NCI-H2196 (cell line): ENCODE results near the gene CKM.
"Not testable (repeated sequence)": the region's sequence is repeated elsewhere in the genome, so short reads cannot be mapped to it uniquely, and the experiment has no call there.

Experiments
- DNase-seq: peaks from one replicate; lab custom pipeline; 2025; ENCODE audit not compliant: unreplicated experiment; lab: John Stamatoyannopoulos, UW

Gene CKM

DNA sequence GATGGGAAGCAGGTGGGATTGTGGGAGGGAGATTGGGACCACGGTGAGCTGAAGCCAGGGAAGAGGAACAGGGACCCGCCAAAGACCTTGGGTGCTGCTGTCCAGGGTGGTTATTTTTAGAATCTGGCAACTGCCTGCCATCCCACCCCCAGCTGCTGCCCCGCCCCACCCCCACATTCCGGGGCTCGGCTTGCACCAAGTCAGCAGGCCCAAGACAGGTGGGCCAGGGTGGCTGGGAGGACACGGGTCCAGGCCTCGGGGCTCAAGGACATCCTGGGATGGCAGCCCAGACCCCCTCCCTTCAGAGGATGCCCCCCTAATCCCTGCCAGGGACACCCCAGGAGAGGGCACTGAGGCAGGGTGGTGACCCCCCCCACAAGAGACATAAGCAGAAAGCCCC is 827 bp downstream of the CKM start:
- no peak for DNase-seq

DNA sequence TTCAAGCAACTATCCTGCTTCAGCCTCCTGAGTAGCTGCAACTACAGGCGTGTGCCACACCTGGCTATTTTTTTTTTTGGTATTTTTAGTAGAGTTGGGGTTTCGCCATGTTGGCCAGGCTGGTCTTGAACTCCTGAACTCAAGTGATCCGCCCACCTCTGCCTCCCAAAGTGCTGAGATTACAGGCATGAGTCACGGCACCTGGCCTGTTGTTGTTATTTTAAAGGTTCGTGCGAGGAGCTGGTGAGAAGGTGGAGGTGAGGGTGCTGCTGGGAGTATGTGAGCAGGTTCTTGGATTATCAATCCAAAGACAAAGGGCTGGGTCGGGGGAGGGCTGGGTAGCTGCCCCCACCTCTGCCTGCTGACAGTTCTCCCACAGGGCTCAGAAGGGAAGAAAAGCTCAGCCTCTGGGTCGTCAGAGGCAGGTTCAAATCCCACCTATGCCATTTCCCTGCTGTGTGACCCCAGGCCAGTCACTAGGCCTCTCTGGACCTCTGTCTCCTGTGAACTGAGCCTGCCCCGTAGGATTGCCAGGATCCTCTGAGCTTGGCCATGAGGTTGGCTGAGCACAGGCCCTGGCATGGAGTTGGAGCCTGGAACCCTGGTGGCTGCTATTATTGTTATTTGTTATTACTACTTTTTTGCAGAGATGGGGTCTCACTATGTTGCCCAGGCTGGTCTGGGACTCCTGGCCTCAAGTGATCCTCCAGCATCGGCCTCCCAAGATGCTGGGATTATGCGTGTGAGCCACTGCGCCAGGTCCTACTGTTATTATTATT is 1.5 kb downstream of the CKM start:
- DNase-seq, result no peak

DNA sequence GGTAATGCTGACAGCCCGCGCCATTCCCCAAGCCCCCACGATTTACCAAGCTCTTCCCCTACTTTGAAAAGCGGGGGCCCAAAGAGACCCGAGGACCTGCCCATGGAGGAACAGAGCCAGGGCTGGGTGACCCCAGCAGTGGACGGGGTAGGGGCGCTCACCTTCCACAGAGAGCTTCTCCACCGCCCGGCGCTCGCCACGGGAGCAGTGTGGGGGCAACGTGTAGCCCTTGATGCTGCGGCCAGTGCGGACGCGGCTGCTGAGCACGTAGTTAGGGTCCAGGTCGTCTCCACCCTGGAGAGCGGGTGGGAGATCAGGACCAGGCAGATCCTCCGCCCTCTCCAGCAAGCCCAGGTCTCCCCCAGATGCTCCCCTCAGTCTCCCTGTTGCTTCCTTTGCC is 7.4 kb downstream of the CKM start:
- no peak for DNase-seq

DNA sequence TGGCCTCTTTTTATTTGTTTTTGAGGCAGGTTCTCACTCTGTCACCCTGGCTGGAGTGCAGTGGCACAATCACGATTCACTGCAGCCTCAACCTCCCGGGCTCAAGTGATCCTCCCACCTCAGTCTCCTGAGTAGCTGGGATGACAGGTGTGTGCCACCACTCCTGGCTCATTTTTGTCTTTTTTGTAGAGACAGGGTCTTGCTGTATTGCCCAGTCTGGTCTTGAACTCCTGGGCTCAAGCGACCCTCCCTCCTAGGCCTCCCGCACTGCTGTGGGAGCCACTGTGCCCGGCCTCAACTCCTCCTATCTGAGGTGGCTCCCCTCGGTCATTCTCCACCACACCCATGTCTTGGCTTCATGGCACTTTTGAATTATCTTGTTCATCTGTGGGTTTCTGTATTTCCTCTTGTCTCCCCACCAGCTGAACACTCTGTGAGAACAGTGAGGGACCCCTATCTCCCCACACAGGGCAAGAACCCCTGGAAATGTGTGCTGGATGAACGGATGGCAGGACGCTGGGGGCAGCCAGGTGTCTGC is 7.9 kb downstream of the CKM start:
- DNase-seq, result no peak

DNA sequence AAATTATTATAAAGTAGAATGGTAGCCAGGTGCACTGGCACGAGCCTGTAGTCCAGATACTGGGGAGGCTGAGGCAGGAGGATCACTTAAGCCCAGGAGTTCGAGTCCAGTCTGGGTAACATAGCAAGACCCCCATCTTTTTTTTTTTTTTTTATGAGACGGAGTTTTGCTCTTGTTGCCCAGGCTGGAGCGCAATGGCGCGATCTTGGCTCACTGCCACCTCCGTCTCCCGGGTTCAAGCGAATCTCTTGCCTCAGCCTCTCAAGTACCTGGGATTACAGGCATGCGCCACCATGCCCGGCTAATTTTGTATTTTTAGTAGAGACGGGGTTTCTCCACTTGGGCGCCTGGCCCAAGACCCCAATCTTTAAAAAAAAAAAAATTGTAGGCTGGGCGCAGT is 10.4 kb downstream of the CKM start:
- not testable (repeated sequence) for DNase-seq

DNA sequence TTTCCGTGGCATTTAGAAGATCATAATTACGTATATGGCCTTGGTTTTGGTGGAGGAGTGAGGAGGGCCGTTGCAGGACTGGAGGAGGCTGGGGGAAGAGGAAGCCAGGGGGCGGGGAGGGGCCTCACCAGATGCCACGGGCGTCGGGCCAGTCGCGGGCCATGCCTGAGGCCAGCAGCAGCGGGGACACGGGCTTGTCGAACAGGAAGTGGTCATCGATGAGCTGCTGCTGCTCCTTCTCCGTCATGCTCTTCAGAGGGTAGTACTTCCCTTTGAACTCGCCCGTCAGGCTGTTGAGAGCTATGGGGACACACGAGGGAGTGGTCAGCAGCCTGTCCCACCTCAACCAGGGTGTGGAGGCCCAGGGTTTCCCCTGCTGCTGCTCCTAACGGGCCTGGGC is 11.1 kb downstream of the CKM start:
- no peak for DNase-seq

DNA sequence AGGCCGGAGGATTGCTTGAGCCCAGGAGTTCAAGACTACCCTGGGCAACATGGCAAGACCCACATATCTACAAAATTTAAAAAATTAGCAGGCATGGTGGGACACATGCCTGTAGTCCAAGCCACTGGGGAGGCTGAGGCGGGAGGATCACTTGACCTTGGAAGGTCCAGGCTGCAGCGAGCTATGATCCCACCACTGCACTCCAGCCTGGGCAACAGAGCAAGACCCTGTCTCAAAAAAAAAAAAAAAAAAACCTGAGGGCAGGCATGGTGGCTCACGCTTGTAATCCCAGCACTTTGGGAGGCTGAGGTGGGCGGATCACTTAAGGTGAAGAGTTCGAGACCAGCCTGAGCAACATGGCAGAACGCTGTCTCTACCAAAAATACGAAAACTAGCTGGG is 13.4 kb downstream of the CKM start:
- not testable (repeated sequence) for DNase-seq

DNA sequence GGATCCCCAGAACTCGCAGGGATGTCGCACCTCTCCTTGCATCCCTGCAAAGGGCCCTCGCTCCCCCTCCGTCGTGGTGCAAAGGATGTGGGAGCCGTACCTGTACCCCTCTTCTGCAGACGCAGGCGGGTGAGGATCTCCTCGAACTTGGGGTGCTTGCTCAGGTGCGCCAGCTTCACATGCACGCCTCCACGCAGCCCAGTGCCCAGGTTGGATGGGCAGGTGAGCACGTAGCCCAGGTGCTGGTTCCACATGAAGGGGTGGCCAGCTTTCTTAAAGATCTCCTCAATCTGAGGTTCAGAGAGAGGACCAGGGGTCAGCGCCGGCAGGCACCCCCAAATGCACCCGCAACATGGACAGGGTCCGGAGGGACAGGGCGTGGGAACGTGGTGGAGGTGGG is 15.3 kb downstream of the CKM start:
- no peak for DNase-seq

DNA sequence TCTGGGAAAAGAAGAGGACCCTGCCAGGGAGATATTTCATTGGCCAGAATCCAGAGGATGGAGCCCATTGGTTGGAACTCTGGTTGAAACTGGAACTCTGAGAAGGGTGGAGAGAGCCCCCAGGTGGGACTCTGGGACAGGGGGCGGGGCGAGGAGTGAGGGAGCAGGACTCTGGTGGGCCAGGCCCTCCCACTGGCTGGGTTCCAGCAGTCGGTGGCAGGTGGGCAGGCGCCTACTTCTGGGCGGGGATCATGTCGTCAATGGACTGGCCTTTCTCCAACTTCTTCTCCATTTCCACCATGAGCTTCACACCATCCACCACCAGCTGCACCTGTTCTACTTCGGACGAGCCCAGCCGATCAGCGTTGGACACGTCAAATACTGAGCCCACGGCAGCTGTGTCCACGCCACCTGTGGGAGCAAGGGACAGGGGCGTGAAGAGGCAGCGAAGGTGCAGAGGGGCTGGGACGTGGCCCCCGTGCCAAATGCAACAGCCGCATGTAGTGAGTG is 16.1 kb downstream of the CKM start:
- DNase-seq, result peak; percentile 75

DNA sequence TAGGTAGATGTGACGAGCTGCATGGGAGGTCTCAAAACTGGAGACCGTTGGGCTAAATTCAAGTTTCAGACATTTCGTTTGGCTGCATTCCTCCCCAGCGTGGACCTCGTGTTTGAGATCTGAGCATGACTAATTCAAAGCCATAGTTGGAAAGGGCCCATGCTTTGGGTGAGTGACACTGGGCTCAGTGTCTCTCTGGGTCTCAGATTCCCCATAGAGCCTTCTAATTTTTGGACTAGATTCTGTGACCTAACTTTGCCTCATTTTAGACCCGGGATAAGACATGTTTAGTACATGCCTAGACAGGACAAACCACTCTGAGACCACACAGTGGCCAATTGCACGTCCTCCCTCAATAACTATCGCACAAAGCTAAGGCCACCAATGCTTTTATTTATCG is 16.6 kb downstream of the CKM start:
- no peak for DNase-seq

DNA sequence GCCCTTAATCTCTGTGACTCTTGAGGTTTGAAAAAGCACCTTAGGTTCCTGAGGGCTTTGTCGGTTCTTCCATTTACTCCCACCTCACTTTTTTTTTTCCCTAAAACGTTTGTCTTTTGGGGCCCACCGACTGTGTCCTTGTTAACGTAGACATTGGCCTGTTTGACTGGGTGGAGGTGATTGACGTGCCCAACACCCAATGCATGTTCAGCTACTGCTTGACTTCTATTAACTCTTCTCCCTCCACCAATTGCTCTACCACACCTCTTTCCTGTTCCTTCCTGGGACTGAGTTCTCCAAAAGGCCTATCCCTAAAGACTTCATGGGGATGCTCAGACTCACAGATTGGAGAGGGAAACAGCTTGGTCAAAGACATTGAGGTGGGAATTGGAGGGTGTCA is 17.3 kb downstream of the CKM start:
- DNase-seq, result no peak

DNA sequence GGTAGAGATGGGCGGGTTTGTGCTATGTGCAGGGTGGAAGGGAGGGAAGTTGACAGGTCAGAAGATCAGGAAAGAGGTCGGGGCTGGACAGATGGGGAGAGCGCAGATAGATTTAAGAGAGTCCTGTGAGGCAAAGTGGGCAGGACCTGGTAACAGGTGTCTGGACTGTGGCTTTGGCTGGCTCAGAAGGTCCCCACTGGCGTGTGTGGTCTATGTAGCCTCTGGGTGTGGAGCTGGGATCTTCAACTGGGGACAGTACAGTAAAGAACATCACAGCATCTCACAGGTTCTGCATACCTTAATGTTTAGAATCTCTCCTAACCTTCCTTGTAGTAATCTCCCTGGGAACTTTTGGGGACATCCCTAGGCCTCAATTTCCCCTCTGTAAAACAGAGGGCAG is 17.7 kb downstream of the CKM start:
- no peak for DNase-seq

DNA sequence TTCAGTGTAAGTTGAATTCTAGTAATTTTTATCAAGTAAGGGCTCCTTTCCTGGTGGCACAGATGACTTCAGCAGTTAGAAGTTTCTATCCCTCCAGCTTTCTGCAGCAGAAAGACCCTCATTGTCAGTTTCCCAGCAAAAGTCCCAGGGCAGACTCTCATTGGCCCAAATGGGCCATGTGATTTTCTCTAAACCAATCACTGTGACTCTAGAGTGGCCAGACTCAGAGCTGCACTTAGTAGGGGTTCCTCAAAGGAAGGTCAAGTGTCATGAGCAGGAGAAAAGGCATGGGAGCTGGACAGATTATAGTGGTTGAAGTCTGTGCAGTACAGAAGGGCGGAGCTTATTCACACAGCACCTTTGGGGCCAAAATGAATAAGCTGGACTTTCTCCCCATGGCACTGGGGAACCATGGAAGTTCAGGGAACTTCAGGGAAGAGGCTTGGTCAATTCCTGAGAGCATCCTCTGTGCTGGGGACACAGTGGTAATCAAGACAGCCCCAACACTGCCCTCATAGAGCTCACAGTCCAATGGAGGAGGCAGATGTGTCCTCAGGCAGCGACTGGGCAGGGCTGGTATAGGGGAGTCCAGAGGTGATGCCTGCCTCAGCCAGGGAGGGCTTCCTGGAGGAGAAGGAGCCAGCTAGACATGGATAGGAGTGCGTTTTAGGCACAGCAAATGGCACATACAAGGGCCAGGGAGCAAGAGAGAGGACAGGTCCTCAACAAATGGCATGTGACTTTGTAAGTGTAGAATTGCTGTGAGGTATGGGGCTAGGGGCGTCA is 18.3 kb downstream of the CKM start:
- DNase-seq, result no peak

DNA sequence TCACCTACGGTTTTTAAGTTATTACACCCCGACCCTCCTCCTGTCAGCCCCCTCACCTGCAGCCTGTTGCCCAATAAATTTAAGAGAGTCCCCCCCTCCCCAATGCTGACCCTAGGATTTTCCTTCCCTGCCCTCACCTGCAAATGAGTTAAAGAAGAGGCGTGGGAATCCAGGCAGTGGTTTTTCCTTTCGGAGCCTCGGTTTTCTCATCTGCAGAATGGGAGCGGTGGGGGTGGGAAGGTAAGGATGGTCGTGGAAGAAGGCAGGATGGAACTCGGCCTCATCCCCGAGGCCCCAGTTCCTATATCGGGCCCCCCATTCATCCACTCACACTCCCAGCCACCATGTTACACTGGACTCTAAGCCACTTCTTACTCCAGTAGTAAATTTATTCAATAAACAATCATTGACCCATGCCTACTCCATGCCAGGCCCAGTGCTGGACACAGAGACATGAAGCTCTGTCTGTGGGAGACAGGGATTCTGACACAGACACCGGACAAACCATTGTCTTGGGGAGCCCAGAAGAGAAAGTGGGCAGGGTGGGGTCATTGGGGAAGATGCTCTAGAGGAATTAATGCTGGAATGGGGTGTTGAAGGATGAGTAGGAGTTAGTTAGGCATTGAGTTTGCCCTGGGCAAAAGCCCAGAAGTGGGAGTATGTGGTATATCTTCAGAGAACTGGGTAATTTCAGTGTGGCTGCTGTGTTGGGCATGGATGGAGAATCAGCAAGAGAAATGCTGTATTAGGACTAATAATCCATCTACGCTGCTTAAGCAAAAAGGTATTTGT is 19.2 kb downstream of the CKM start:
- DNase-seq, result no peak

DNA sequence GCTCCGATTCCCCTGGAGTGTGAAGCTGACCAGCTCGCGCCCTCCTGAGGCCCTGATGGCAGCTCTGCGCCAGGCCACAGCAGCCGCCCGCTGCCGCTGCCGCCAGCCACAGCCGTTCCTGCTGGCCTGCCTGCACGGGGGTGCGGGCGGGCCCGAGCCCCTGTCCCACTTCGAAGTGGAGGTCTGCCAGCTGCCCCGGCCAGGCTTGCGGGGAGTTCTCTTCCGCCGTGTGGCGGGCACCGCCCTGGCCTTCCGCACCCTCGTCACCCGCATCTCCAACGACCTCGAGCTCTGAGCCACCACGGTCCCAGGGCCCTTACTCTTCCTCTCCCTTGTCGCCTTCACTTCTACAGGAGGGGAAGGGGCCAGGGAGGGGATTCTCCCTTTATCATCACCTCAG is 20.3 kb downstream of the CKM start:
- DNase-seq, result no peak

DNA sequence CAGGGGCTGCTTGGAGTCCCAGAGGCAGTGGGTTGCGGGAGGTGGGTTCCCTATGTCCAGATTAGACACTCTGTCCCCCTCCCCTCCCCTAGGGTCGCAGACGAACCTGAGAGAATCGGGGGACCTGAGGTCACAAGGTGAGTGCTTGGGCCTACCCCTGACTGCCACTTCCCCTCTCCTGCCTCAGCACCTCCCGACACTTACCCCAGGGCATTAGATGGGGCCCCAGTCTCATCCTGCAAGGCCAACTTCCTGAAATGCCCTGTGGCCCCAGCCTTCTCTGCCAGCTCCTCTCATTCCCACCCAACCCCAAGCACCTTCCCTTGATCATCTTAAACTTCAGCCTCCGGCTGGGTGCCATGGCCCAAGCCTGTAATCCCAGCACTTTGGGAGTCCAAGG is 23.0 kb downstream of the CKM start:
- no peak for DNase-seq

DNA sequence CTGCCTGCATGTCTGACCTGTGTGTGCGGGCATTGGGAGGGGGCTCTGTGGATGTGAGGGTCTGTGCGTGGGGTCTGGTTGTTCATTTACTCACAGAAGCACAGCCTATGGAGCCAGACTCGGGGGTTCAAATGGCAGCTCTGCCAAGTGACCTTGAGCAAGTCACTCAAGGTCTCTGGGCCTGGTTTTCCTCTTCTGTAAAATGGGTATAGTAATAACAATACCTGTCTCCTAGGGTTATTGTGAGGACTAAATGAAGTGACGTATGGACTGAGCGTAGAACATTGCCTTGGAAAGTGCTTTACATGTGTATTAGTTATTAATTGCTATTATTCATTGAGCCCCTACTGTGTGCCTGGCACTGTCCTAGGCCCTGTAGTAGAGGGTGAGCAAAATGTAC is 24.4 kb downstream of the CKM start:
- no peak for DNase-seq

DNA sequence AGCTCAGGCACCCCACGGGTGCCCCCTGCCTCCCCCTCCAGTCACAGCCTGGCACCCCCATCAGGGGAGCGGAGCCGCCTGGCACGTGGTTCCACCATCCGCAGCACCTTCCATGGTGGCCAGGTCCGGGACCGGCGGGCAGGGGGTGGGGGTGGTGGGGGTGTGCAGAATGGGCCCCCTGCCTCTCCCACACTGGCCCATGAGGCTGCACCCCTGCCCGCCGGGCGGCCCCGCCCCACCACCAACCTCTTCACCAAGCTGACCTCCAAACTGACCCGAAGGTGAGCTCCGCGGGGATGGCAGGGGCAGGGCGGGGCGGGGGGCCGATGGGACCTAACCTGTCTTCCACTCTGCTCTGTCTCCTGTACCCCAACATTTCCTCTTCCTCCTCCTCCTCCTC is 25.0 kb downstream of the CKM start:
- no peak for DNase-seq

DNA sequence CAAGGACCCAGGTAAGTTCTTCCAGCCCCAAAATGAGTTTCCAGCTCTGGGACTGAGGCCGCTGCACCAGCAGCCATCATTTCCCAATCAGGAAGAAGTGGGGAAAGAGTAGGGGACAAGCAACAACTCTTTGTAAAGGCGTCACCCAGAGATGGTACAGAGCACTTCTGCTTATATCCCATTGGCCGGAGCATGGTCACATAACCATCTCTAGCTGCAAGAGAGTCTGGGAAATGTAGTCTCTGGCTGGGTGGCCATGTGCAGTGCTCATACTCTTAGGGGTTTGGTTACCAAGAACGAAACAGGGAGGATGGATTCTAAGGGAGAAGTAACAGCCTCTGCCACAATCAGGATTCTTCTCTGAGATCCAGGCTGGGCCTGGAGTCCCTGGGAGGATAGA is 26.3 kb downstream of the CKM start:
- DNase-seq, result no peak

DNA sequence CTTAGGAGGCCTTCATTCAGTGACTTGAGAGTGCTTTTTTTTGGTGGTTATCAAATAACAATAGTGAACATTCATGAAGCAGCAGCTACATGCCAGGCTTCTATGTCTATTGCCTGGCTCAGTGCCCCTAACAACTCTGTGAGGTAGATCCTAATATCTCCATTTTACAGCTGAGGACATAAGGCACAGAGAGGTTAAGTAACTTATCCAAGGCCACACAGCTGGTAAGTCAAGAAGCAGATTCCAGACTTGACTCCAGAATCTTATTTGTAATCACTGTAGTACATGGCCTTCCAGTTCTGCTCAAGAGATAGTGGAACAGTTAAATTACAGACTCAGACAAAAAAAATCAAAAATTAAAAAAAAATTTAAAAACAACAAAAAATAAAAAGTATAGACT is 26.8 kb downstream of the CKM start:
- no peak for DNase-seq

DNA sequence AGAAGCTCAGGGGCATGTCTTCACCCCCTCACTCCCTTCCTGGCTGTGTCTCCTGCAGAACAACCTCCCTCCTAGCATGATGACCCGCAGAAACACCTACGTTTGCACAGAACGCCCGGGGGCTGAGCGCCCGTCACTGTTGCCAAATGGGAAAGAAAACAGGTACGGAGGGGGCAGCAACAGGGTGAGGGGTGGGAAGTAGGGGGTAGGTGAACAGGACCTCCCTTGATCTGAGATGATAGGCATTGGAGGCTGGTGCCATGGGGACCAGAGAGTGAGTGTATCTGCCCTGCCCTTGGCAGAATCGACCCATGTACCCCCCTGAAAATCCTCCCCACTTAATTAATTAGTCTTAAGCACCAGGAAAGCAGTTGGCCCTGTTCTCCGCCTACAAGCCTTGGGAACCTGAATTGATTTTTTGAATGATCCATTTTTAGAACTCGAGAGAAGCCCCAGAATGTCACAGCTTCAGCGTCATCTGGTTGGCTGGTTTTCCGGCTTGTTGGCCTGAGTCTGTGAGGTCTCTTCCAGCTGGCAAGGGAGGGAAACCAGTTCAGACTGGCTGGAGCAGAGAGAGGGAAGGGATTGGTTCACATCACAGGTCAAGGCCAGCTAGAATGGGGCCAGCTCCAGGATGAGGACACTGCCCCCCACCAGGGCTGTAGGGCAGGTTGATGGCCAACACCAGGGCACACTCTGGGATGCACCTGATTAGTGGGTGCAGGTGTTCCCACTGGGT is 28.2 kb downstream of the CKM start:
- no peak for DNase-seq
